Astrocyte (in vitro differentiated cells and primary cell): Measurements from ENCODE around the gene CLEC4D.
"Not testable (repeated sequence)": the region's sequence is repeated elsewhere in the genome, so short reads cannot be mapped to it uniquely, and the experiment has no call there.

Experiments used
- CTCF ChIP-seq: IDR thresholded peaks from 2 replicates; pipeline ENCODE4 v1.5.1; 2011; ENCODE audit warnings: low read depth, mild to moderate bottlenecking, inconsistent platforms, low read length, moderate library complexity; ENCODE audit not compliant: insufficient read depth
- EZH2 ChIP-seq: IDR thresholded peaks from 2 replicates; pipeline ENCODE4 v1.6.1; 2012; ENCODE audit warnings: mild to moderate bottlenecking, low read length, inconsistent platforms; ENCODE audit not compliant: insufficient read depth

GRCh38 chr12:8495671-8496070 lies 17.6 kb upstream of the CLEC4D start:
- not testable (repeated sequence) for TF ChIP-seq EZH2, CTCF
